ENCODE results near the gene ELP5. TPM values are rescaled to one million over a fixed set of nuclear protein-coding genes. Genes with fewer than 3 reads are reported as not detected.

The ELP5 gene
- total RNA-seq, 1 donor from 2014 or later = 24.9 TPM

- Histone ChIP-seq H2AFZ (ENCODE audit: low read depth, low read length) (no peak overlapping the region), H3K27ac (ENCODE audit: low read depth, low read length) (no peak overlapping the region), H3K4me1 (ENCODE audit: insufficient read depth, low read length) (peaks cover 12% of the 10 kb centered on the region), H3K36me3 (ENCODE audit: insufficient read depth, low read length) (peaks cover 5% of the 10 kb centered on the region), H3K27me3 (ENCODE audit: insufficient read depth, low read length) (peaks cover 14% of the 10 kb centered on the region), H3K9ac (ENCODE audit: low read length) (no peak overlapping the region), H3K9me3 (ENCODE audit: insufficient read depth, low read depth, low read length) (no peaks in the 10 kb centered on the region), H3K79me2 (ENCODE audit: insufficient read depth, low read length) (no peaks in the 10 kb centered on the region), H3K4me3 (ENCODE audit: insufficient read depth, low read depth, low read length) (no peak overlapping the region), H4K20me1 (ENCODE audit: insufficient read depth, low read length) (no peaks in the 10 kb centered on the region), H3K4me2 (ENCODE audit: low read length) (no peak overlapping the region)
- TF ChIP-seq EZH2 (IDR thresholded peaks at IDR 0.05; ENCODE audit: insufficient read depth, low read length) (no peak), CTCF (IDR thresholded peaks at IDR 0.05; ENCODE audit: insufficient read depth, low read depth, low read length) (no peak)
- H3K27me3 Mint-ChIP-seq (ENCODE audit: low read depth, unreplicated experiment) = peaks cover 14% of the 10 kb centered on the region
- H3K9me3 Mint-ChIP-seq (ENCODE audit: unreplicated experiment) = no peaks in the 10 kb centered on the region
- H3K27ac Mint-ChIP-seq (ENCODE audit: unreplicated experiment) = no peak overlapping the region
- DNase-seq (ENCODE audit: low read depth) (no peak), FAIRE-seq (no peak)
- H3K36me3 Mint-ChIP-seq (ENCODE audit: low read depth, unreplicated experiment) = peaks cover 15% of the 10 kb centered on the region
- no peaks in the 10 kb centered on the region for H3K4me1 Mint-ChIP-seq (ENCODE audit: low read depth, unreplicated experiment)
- H3K4me3 Mint-ChIP-seq (ENCODE audit: unreplicated experiment) = no peak overlapping the region
These were observed 7.5 kb downstream of the ELP5 start for GRCh38 chr17:7259555-7259889.

GRCh38 chr17:7260151-7260550 is 8.1 kb downstream of the ELP5 start:
- FAIRE-seq = no peak
- no peak overlapping the region for H3K27ac ChIP-seq (ENCODE audit: low read depth, low read length)
- H3K4me2 ChIP-seq (ENCODE audit: low read length) = no peak overlapping the region

More at GRCh38 chr17:7260151-7260550, 8.1 kb downstream of the ELP5 start:
- Histone ChIP-seq H3K4me3 (ENCODE audit: insufficient read depth, low read depth, low read length) (no peak overlapping the region), H3K27me3 (ENCODE audit: insufficient read depth, low read length) (peaks cover 14% of the 10 kb centered on the region), H3K36me3 (ENCODE audit: insufficient read depth, low read length) (no peaks in the 10 kb centered on the region), H3K9ac (ENCODE audit: low read length) (no peak overlapping the region), H2AFZ (ENCODE audit: low read depth, low read length) (no peak overlapping the region), H3K79me2 (ENCODE audit: insufficient read depth, low read length) (no peaks in the 10 kb centered on the region), H3K4me1 (ENCODE audit: insufficient read depth, low read length) (peaks cover 12% of the 10 kb centered on the region), H3K9me3 (ENCODE audit: insufficient read depth, low read depth, low read length) (no peaks in the 10 kb centered on the region), H4K20me1 (ENCODE audit: insufficient read depth, low read length) (no peaks in the 10 kb centered on the region)
- Mint-ChIP-seq H3K36me3 (ENCODE audit: low read depth, unreplicated experiment) (peaks cover 13% of the 10 kb centered on the region), H3K27ac (ENCODE audit: unreplicated experiment) (no peak overlapping the region), H3K9me3 (ENCODE audit: unreplicated experiment) (no peaks in the 10 kb centered on the region), H3K27me3 (ENCODE audit: low read depth, unreplicated experiment) (peaks cover 14% of the 10 kb centered on the region), H3K4me1 (ENCODE audit: low read depth, unreplicated experiment) (no peaks in the 10 kb centered on the region), H3K4me3 (ENCODE audit: unreplicated experiment) (peak overlapping the region; percentile 45)
- DNase-seq (ENCODE audit: low read depth) = no peak
- TF ChIP-seq EZH2 (IDR thresholded peaks at IDR 0.05; ENCODE audit: insufficient read depth, low read length) (no peak), CTCF (IDR thresholded peaks at IDR 0.05; ENCODE audit: insufficient read depth, low read depth, low read length) (no peak)
